ENCODE measurements around the gene MTMR12.

GRCh38 chr5:32231929-32232328 is 80.8 kb downstream of the MTMR12 start:
- no peak for TF ChIP-seq CTCF (IDR thresholded peaks at IDR 0.05)
- no peak for TF ChIP-seq NFATC4 (CRISPR knock-in tag; IDR thresholded peaks at IDR 0.05)
- no peak for TF ChIP-seq MLX (CRISPR knock-in tag; IDR thresholded peaks at IDR 0.05)
- TF ChIP-seq, protein P1, sequence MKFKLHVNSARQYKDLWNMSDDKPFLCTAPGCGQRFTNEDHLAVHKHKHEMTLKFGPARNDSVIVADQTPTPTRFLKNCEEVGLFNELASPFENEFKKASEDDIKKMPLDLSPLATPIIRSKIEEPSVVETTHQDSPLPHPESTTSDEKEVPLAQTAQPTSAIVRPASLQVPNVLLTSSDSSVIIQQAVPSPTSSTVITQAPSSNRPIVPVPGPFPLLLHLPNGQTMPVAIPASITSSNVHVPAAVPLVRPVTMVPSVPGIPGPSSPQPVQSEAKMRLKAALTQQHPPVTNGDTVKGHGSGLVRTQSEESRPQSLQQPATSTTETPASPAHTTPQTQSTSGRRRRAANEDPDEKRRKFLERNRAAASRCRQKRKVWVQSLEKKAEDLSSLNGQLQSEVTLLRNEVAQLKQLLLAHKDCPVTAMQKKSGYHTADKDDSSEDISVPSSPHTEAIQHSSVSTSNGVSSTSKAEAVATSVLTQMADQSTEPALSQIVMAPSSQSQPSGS (CRISPR knock-in tag; IDR thresholded peaks at IDR 0.05; ENCODE audit: borderline replicate concordance, low read depth): no peak
- no peak for TF ChIP-seq MXD4 (CRISPR knock-in tag; IDR thresholded peaks at IDR 0.05; ENCODE audit: borderline replicate concordance)
- TF ChIP-seq CDX4 (CRISPR knock-in tag; IDR thresholded peaks at IDR 0.05; ENCODE audit: borderline replicate concordance): no peak
- TF ChIP-seq, protein P2, sequence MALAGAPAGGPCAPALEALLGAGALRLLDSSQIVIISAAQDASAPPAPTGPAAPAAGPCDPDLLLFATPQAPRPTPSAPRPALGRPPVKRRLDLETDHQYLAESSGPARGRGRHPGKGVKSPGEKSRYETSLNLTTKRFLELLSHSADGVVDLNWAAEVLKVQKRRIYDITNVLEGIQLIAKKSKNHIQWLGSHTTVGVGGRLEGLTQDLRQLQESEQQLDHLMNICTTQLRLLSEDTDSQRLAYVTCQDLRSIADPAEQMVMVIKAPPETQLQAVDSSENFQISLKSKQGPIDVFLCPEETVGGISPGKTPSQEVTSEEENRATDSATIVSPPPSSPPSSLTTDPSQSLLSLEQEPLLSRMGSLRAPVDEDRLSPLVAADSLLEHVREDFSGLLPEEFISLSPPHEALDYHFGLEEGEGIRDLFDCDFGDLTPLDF (CRISPR knock-in tag; IDR thresholded peaks at IDR 0.05): no peak
- TF ChIP-seq ZNF263 (CRISPR knock-in tag; IDR thresholded peaks at IDR 0.05; ENCODE audit: low read depth): no peak
- TF ChIP-seq, protein P3, sequence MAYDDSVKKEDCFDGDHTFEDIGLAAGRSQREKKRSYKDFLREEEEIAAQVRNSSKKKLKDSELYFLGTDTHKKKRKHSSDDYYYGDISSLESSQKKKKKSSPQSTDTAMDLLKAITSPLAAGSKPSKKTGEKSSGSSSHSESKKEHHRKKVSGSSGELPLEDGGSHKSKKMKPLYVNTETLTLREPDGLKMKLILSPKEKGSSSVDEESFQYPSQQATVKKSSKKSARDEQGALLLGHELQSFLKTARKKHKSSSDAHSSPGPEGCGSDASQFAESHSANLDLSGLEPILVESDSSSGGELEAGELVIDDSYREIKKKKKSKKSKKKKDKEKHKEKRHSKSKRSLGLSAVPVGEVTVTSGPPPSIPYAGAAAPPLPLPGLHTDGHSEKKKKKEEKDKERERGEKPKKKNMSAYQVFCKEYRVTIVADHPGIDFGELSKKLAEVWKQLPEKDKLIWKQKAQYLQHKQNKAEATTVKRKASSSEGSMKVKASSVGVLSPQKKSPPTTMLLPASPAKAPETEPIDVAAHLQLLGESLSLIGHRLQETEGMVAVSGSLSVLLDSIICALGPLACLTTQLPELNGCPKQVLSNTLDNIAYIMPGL (CRISPR knock-in tag; IDR thresholded peaks at IDR 0.05): no peak
- TF ChIP-seq, protein P4, sequence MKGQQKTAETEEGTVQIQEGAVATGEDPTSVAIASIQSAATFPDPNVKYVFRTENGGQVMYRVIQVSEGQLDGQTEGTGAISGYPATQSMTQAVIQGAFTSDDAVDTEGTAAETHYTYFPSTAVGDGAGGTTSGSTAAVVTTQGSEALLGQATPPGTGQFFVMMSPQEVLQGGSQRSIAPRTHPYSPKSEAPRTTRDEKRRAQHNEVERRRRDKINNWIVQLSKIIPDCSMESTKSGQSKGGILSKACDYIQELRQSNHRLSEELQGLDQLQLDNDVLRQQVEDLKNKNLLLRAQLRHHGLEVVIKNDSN (CRISPR knock-in tag; IDR thresholded peaks at IDR 0.05): no peak
- no peak for TF ChIP-seq ETV6 (CRISPR knock-in tag; IDR thresholded peaks at IDR 0.05)
- no peak for TF ChIP-seq ELF4 (CRISPR knock-in tag; IDR thresholded peaks at IDR 0.05; ENCODE audit: low read depth)
- TF ChIP-seq MYBL2 (CRISPR knock-in tag; IDR thresholded peaks at IDR 0.05): no peak
- TF ChIP-seq ZNF671 (CRISPR knock-in tag; IDR thresholded peaks at IDR 0.05): no peak

Data from WTC11 (cell line).